Motor neuron (in vitro differentiated cells): ENCODE data around the gene GAS1. TPM values are rescaled to one million over a fixed set of nuclear protein-coding genes. Genes with fewer than 3 reads are reported as not detected.
A peak's percentile ranks its signal among the peaks of the same experiment; 100 is the strongest.

Experiments used
- ATAC-seq, 8 experiments: fragments of 200-7000 bp; cut with Tn5 transposase; replicated peaks in 6 of 8; 2 replicates each; pipeline ENCODE4 v1.8.0; 2021; ENCODE audit warnings: mild to moderate bottlenecking in 8 of 8, moderate library complexity in 8 of 8
- H3K27ac ChIP-seq, 2 donors: fragments of 250-450 bp; sonication (Bioruptor Pico); 2 replicates each; pipeline ENCODE4 v1.9.0; 2021; ENCODE audit warnings: antibody characterized with exemption in 2 of 2, mild to moderate bottlenecking in 2 of 2, moderate library complexity in 1 of 2
- H3K4me1 ChIP-seq, 2 donors: fragments of 250-450 bp; sonication (Bioruptor Pico); replicated peaks in 1 of 2; 2 replicates each; pipeline ENCODE4 v1.6.1; 2021; ENCODE audit warnings: antibody characterized with exemption in 2 of 2, mild to moderate bottlenecking in 2 of 2, moderate library complexity in 1 of 2
- H3K4me3 ChIP-seq, 5 donors: fragments of 250-450 bp; sonication (Bioruptor Pico); 2 replicates each; pipeline ENCODE4 v1.9.0; 2021; ENCODE audit warnings: antibody characterized with exemption in 5 of 5, mild to moderate bottlenecking in 5 of 5, moderate library complexity in 4 of 5
- WGBS, 10 experiments: fragments of 450-650 bp; shearing (Covaris generic); methylation state at CpG; one replicate each; pipeline ENCODE4 v1.0.0; 2022; 5-methylcytosine and 5-hydroxymethylcytosine counted together
- in situ Hi-C, 9 experiments: fragments of 400-800 bp; cut with MboI; loops; one replicate each; pipeline ENCODE4 v1.15.0; 2021; ENCODE audit warnings: low sequenced_read_pairs in 9 of 9, low pct_unique_long_range_greater_than_20kb in 2 of 9; ENCODE audit not compliant: unreplicated experiment in 9 of 9
- total RNA-seq, 8 experiments: library from RNA; unstranded; fragments of 300-600 nt; gene quantifications; 2 replicates each; pipeline versions ENCODE4 v1.2.3 to v1.2.4, GENCODE V29; 2022

GAS1 gene
- total RNA-seq, 8 experiments from 2014 or later: 0.84 to 6.4 (median 2.8) TPM

GRCh38 chr9:86940774-86941173, 6.5 kb downstream of the GAS1 start:
- peak in 5 of 8 experiments; percentile 56 to 75 (median 66) for ATAC-seq
- H3K27ac ChIP-seq: no peak overlapping the region
- 0 to 81% (median 10%) methylated on average over 1 to 6 of the region's 6 CpGs; no CpG with 5 or more reads in 2 of the 10 experiments for WGBS, 10 experiments
- H3K4me1 ChIP-seq: peaks cover 8 to 39% of the 10 kb centered on the region in 2 donors
- H3K4me3 ChIP-seq: no peak overlapping the region
- in situ Hi-C loops: loop anchor here in 3 of 9 experiments (25.0 kb wide), 3 partner anchors 278 to 453 kb away; no protein-coding TSS in a partner anchor

DNA sequence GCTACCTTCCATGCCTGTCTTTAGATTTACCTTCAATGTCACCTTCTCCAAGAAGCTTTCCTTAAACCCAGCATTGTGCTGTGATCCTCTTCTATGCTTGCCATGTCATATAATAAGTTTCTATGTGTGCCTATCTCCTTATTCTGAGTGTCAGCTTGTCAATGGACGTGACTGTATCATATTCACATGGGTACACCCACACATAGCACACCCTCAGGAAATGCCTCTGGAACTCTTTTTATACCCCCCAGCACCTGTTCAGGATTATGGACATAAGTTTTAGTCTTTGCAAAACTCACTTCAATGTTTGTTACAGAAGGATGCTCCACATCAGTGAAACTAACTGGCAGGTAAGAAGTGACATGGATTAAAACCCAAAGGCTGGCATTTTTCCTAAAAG, 7.4 kb downstream of the GAS1 start:
- H3K4me3 ChIP-seq: no peak overlapping the region
- in situ Hi-C loops: loop anchor here in 3 of 9 experiments (25.0 kb wide), 3 partner anchors 278 to 453 kb away; no protein-coding TSS in a partner anchor
- no peak for ATAC-seq
- H3K4me1 ChIP-seq: peaks cover 8 to 38% of the 10 kb centered on the region in 2 donors
- 20 to 100% (median 67%) methylated on average over 1 of the region's 1 CpG; no CpG with 5 or more reads in 1 of the 10 experiments for WGBS, 10 experiments
- H3K27ac ChIP-seq: no peak overlapping the region

GRCh38 chr9:86939321-86939720, 8.0 kb downstream of the GAS1 start:
- no peak overlapping the region for H3K4me3 ChIP-seq
- no peak for ATAC-seq
- no peak overlapping the region for H3K27ac ChIP-seq
- 61 to 100% (median 85%) methylated on average over 1 to 5 of the region's 5 CpGs for WGBS, 10 experiments
- in situ Hi-C loops: loop anchor here in 3 of 9 experiments (25.0 kb wide), 3 partner anchors 277 to 452 kb away; no protein-coding TSS in a partner anchor
- peaks cover 8 to 35% of the 10 kb centered on the region in 2 donors for H3K4me1 ChIP-seq

DNA sequence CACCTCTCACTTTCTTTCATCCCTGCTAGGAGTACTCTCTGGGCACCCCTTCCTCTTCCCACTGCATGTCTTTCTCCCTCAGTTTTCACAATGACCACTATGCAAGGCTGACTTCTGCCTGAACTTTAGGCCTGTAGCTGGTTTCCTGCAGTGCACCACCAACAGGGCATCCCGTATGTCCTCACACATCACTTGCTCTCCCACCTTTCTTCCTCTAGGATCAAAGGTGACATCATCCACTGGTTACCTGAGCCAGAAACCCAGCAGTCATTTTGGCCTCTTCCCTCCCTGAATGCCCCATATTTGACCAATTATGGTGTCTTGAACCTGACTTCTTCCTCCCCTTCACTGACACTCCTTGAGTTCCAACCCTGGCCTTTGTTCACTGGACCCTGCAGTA, 8.5 kb downstream of the GAS1 start:
- no peak overlapping the region for H3K4me3 ChIP-seq
- H3K4me1 ChIP-seq: peaks cover 8 to 35% of the 10 kb centered on the region in 2 donors
- 60 to 100% (median 85%) methylated on average over 1 of the region's 1 CpG; no CpG with 5 or more reads in 6 of the 10 experiments for WGBS, 10 experiments
- in situ Hi-C loops: loop anchor here in 3 of 9 experiments (25.0 kb wide), 3 partner anchors 276 to 451 kb away; no protein-coding TSS in a partner anchor
- ATAC-seq: no peak
- no peak overlapping the region for H3K27ac ChIP-seq

GRCh38 chr9:86926145-86926544, 21.2 kb downstream of the GAS1 start:
- in situ Hi-C loops: loop anchor here in 3 of 9 experiments (25.0 kb wide), 3 partner anchors 264 to 439 kb away; no protein-coding TSS in a partner anchor
- Histone ChIP-seq H3K27ac (no peak overlapping the region), H3K4me3 (no peak overlapping the region), H3K4me1 (peaks cover 0 to 3% of the 10 kb centered on the region in 2 donors)
- WGBS, 10 experiments: 29 to 100% (median 92%) methylated on average over 1 to 3 of the region's 3 CpGs; no CpG with 5 or more reads in 1 of the 10 experiments
- no peak for ATAC-seq

- in situ Hi-C loops: loop anchor here in 3 of 9 experiments (25.0 kb wide), 3 partner anchors 263 to 438 kb away; no protein-coding TSS in a partner anchor
- ATAC-seq: peak in 3 of 8 experiments; percentile 52 to 82 (median 74)
- Histone ChIP-seq H3K27ac (no peak overlapping the region), H3K4me3 (no peak overlapping the region), H3K4me1 (peaks cover 0 to 3% of the 10 kb centered on the region in 2 donors)
- WGBS, 10 experiments: 0 to 100% (median 60%) methylated on average over 1 of the region's 1 CpG; no CpG with 5 or more reads in 5 of the 10 experiments
Observed at GRCh38 chr9:86925686-86926085, 21.6 kb downstream of the GAS1 start.

GRCh38 chr9:86924206-86924605, 23.1 kb downstream of the GAS1 start:
- Histone ChIP-seq H3K4me1 (peaks cover 0 to 3% of the 10 kb centered on the region in 2 donors), H3K4me3 (no peak overlapping the region), H3K27ac (no peak overlapping the region)
- in situ Hi-C loops: no loop called here
- WGBS, 10 experiments: 0 to 100% (median 83%) methylated on average over 1 to 4 of the region's 5 CpGs; no CpG with 5 or more reads in 3 of the 10 experiments
- ATAC-seq: no peak

DNA sequence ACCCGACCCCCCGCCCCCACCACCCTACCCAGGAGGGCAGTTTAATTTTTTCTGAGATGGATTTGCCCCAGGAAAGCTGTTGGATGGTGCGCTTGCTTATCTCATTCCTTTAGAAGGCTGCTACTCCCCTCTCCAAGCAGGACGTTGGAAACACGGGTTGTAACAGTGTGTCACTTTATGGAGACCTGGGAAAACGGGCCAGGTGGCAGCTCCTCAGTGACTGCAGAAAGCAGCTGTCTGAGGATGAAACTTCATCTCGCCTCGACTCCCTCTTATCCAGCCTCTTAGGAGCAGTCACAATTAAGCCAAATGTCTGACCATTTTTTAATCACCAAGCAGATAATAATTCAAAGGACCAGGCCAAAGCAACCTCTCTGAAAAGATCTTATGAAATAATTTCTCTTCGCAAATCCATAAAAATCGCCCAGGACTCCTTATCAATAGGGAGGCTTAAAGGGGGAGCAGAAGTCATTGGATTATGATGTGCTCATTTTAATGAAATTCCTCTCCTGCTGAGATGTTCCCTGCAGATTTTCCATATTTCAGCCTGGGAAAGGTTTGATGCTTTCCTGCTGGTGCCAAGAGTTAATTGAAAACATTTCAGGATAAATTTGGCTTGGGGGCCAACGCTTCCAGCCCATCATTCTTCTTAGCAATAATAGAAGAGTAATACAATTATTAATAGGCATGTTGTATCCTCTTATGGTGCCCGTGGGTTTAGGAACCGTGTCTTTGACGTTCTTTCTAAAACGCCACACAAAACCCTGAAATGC, 26.0 kb downstream of the GAS1 start:
- no peak overlapping the region for H3K4me3 ChIP-seq
- WGBS, 10 experiments: 10 to 91% (median 81%) methylated on average over 5 to 12 of the region's 15 CpGs
- in situ Hi-C loops: no loop called here
- no peak for ATAC-seq
- peaks cover 0 to 3% of the 10 kb centered on the region in 2 donors for H3K4me1 ChIP-seq
- no peak overlapping the region for H3K27ac ChIP-seq

DNA sequence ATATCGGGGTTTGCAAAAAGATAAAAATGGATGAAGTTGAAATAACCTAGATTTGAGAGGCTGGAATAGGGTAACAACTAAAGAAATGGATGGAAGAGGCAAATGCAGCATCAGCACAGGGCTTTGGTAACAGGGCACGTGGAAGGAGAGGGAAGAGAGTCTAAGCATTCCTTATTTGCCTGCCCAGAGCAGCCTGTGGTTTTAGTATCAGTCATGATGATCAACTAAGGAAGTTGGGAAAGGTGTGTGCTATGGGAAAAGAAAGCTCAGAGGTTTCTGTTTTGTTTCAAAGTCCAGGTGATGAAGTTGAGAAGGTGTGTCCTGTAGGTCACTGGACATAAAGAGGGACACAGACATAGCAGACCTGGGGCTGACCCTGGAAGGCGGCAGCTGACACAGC, 28.8 kb downstream of the GAS1 start:
- no peak for ATAC-seq

DNA sequence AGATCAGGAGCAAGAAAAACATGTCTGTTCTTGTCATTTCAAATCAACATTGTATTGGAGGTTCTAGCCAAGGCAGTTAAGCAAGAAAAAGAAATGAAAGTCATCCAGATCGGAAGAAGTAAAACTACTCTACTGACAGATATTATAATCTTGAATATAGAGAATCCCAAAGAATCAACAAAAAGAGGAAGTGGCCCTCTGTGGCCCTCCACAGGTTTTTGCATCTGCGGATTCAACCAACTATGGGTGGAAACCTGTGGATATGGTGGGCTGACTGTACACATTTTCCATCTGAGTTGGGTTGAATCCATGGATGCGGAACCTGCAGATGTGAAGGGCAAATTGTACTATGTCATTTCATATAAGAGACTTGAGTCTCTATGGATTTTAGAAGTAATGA, 35.1 kb downstream of the GAS1 start:
- no peaks in the 10 kb centered on the region for H3K4me1 ChIP-seq
- no peak overlapping the region for H3K4me3 ChIP-seq
- 80 to 100% (median 94%) methylated on average over 1 to 3 of the region's 3 CpGs; no CpG with 5 or more reads in 3 of the 10 experiments for WGBS, 10 experiments
- no peak overlapping the region for H3K27ac ChIP-seq
- in situ Hi-C loops: no loop called here
- ATAC-seq: no peak

More for the DNA sequence above, 28.8 kb downstream of the GAS1 start:
- H3K4me1 ChIP-seq: peaks cover 0 to 3% of the 10 kb centered on the region in 2 donors
- 50 to 100% (median 71%) methylated on average over 1 to 3 of the region's 3 CpGs; no CpG with 5 or more reads in 1 of the 10 experiments for WGBS, 10 experiments
- no peak overlapping the region for H3K27ac ChIP-seq
- in situ Hi-C loops: no loop called here
- H3K4me3 ChIP-seq: no peak overlapping the region

DNA sequence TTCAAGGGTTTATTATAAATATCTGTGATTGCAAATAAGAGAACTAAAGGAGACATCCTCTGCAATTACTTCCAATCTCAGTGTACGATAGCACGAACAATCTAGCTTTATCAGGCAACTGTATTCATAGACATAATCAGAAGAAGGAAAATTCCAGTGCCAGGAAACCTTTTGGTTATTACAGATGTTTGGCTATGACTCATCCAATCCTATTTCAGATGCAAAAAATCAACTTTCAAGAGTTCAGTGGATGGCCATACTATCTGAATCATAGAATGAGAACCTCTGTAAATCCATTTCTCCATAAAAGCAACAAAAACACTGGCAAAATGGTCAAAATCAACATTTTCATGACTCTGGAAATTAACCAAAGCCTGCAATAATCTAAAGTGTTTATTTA, 37.9 kb downstream of the GAS1 start:
- no peak overlapping the region for H3K4me3 ChIP-seq
- WGBS, 10 experiments: 28 to 100% (median 100%) methylated on average over 2 of the region's 2 CpGs; no CpG with 5 or more reads in 1 of the 10 experiments
- peak in 2 of 8 experiments; percentile 59 to 66 for ATAC-seq
- H3K27ac ChIP-seq: no peak overlapping the region
- no peaks in the 10 kb centered on the region for H3K4me1 ChIP-seq
- in situ Hi-C loops: no loop called here

GRCh38 chr9:86908261-86908660, 39.0 kb downstream of the GAS1 start:
- ATAC-seq: no peak
- in situ Hi-C loops: no loop called here
- Histone ChIP-seq H3K4me3 (no peak overlapping the region), H3K27ac (no peak overlapping the region), H3K4me1 (peaks cover 9 to 10% of the 10 kb centered on the region in 2 donors)
- WGBS, 10 experiments: 50 to 100% (median 96%) methylated on average over 1 to 3 of the region's 3 CpGs

DNA sequence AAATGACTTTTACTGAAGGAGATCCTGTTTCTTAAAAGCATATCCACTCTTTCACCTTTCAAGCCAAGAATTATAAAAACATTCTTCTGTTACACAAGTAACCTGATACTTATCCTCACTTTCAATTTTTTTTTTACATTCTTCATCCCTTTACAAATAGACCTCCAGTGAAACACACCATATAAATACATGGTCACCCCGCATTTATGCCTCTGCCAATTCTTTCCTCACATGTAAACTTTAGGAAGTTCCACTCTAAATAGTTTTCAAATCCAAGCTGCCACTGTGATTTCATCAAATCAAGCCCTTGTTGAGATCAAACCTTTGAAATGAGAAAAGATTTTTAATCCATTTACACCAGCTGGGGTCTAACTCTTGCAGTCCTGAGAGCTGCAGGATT, 40.0 kb downstream of the GAS1 start:
- Histone ChIP-seq H3K4me1 (peaks cover 10 to 18% of the 10 kb centered on the region in 2 donors), H3K4me3 (no peak overlapping the region), H3K27ac (no peak overlapping the region)
- in situ Hi-C loops: no loop called here
- 70 to 100% (median 95%) methylated on average over 1 of the region's 1 CpG; no CpG with 5 or more reads in 4 of the 10 experiments for WGBS, 10 experiments
- no peak for ATAC-seq
